Activated CD4-positive, alpha-beta T cell treated with anti-CD3 and anti-CD28 coated beads for 48 hours (primary cell): Measurements from ENCODE around the gene SLC6A8.
"Not testable (repeated sequence)": the region's sequence is repeated elsewhere in the genome, so short reads cannot be mapped to it uniquely, and the experiment has no call there.

Source experiments
- DNase-seq: peaks from one replicate; pipeline ENCODE4 v3.0.0-alpha.2; 2020

Gene SLC6A8

GRCh38 chrX:153733651-153734240 lies 46.0 kb downstream of the SLC6A8 start:
- no peak for DNase-seq

DNA sequence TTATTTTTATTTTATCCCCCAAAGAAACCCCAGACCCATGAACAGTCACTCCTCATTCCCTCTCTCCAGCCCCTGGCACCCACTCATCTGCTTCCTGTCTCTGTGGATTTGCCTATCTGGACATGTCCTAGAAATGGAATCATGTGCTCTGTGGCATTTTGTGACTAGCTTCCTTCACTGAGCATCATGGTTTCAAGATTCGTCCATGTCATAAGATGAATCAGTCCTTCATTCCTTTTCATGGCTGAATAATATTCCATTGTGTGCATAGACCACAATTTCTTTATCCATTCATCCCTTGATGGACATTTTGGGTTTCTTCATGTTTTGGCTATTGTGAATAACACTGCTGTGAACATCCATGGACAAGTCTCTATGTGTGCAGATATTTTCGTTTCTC lies 47.1 kb downstream of the SLC6A8 start:
- DNase-seq = no peak

GRCh38 chrX:153735274-153735673 lies 47.5 kb downstream of the SLC6A8 start:
- DNase-seq = no peak

DNA sequence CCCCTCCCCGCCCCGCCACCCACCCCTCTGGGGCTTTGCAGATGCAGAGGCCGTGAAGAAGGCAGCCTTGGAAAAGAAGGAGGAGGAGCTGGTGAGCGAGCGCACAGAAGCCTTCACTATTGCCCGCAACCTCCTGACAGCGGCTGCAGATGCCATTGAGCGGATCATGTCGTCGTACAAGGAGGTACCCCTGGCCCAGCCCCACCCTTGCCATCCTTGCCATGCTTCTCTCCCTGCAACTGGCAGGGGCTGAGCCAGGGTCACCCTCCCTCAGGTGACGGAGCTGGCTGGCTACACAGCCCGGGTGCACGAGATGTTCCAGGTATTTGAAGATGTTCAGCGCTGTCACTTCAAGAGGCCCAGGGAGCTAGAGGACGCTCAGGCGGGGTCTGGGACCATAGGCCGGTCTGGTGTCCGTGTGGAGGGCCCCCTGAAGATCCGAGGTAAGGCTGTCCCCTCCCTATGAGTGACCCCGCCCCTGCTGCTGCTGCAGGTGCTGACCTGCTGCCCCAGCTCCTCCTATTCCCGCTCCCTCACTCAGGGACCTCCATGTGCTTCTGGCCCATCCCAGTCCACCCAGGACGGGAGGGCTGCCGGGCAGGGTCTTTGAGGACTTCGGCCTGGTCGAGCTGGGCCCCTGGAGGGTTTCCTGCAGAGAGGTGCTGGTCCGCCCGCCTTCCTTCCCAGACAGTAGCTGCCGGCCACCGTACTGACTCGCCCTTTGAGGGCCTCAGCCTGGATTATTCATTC lies 48.5 kb downstream of the SLC6A8 start:
- DNase-seq = no peak

GRCh38 chrX:153736871-153737441 lies 49.2 kb downstream of the SLC6A8 start:
- no peak for DNase-seq

DNA sequence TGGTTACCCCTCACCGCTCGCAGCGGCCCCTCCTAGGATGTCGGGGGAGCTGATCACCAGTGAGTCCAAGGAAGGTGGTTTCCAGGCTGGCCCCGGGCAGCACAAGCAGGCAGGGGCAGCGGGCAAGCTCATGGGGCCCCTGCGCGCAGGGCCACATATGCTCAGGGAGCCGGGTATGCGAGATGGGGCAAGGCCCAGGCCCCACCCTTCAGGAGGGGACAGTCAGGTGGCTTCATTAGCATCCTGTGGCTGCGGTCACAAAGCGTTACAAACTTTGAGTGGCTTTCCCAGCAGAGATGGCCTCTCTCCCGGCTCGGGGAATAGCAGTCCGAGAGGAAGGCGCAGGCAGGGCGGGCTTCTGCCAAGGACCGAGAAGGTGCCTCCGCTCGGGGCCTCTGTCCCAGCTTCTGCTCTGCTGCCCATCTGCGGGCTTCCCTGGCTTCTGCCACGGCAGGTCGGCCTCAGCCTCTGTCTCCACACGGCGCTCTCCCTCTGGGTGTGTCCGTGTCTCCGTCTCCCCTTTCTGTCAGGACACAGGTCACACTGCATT lies 50.4 kb downstream of the SLC6A8 start:
- no peak for DNase-seq

GRCh38 chrX:153739754-153740486 lies 52.2 kb downstream of the SLC6A8 start:
- DNase-seq = no peak

DNA sequence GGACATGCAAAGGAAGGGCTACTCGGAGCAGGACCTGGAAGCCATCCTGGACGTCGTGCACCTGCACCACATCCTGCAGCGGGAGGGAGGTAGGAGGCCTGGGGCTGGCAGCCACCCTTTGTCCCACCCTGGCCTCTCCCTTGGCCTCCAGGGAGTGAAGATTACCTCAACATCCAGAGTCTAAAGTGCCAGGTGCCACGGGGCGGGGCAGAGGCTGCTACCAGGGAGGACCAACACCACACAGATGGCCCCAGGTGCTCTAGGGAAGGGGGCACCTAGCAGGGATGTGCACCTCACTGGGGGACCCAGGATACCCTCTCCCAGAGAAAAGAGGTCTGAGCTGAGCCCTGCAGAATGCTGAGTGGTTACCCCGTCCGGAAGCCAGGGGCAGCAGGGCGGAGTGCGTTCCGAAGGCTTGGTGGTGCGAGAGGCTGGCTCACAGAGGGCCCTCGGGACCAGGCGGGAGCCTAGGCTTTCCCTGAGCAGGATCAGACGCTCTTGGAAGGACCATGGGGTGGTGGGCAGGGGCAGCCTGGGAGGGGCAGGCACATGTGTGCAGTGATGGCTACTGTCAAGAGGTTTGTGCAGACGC lies 53.0 kb downstream of the SLC6A8 start:
- DNase-seq = no peak

DNA sequence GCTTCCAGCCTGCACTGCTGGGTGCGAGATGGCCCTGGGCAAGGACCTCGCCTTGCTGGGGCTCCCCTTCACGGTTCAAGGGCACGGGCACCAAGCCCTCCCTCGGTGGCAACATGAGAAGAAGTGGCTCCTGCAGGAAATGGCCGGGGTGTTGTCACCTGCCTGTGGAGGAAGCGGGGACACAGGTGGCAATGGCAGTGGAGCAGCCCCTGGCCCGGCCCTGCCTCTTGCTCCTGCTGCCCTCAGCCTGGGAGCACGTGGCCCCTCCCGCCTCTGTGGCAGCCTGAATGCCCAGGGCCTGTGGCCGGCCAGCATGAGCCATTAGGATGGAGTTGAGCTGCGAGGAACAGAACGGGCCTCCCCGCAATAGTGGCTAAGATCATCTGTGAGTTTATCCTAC lies 53.7 kb downstream of the SLC6A8 start:
- no peak for DNase-seq

GRCh38 chrX:153742111-153742510 lies 54.4 kb downstream of the SLC6A8 start:
- not testable (repeated sequence) for DNase-seq

DNA sequence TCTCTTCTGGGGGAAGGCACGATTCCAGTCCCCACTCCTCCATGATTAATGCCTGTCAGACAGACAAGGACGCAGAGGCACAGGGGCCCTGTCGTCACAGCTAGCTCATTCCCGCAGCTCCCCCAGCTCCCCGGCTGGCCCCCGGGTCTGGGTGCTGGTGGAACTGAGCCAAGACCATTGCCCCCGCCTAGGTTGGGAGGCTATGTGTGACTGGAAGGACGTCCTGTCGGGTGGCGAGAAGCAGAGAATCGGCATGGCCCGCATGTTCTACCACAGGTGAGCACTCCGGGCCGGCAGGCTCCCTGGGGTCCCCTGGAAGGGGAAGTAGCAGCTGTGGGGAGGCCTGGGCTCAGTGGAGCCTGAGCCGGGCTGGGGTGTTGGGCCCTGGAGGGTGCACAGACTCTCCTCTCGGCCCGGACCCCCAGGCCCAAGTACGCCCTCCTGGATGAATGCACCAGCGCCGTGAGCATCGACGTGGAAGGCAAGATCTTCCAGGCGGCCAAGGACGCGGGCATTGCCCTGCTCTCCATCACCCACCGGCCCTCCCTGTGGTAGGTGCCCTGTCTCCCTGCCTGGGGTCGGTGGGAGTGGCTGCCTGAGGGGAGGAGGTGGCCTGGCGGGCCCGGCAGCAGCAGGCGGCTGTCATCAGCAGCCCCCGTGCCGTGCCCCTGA lies 55.2 kb downstream of the SLC6A8 start:
- not testable (repeated sequence) for DNase-seq

DNA sequence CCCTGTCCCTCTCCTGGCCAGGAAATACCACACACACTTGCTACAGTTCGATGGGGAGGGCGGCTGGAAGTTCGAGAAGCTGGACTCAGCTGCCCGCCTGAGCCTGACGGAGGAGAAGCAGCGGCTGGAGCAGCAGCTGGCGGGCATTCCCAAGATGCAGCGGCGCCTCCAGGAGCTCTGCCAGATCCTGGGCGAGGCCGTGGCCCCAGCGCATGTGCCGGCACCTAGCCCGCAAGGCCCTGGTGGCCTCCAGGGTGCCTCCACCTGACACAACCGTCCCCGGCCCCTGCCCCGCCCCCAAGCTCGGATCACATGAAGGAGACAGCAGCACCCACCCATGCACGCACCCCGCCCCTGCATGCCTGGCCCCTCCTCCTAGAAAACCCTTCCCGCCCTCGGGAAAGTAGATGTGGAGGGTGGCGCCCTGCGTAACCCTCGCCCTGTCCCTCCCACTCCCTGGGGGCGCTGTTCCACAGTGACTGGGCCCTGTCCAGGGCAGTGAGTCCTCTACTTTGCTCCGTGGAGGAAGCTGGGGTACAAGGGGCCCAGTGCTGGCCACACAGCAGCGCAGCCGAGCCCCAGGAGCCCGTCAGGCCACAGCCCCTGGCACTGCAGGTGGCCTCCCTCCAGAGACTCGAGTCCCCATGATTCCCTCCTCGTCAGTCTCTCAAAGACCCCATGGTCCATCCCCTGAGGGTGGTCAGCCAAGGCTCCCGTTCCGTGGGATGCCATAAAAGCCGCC lies 55.9 kb downstream of the SLC6A8 start:
- not testable (repeated sequence) for DNase-seq

GRCh38 chrX:153744210-153745066 lies 56.7 kb downstream of the SLC6A8 start:
- DNase-seq = no peak

- DNase-seq = not testable (repeated sequence)
Observed at GRCh38 chrX:153745067-153745433, 57.3 kb downstream of the SLC6A8 start.
